Mucosa of descending colon (tissue), 3 donors: ENCODE measurements around the gene MCU. TPM values are rescaled to one million over a fixed set of nuclear protein-coding genes. Genes with fewer than 3 reads are reported as not detected.
"Not testable (repeated sequence)": the region's sequence is repeated elsewhere in the genome, so short reads cannot be mapped to it uniquely, and the experiment has no call there.

Experiments used
- ATAC-seq: fragments of 200-7000 bp; cut with Tn5 transposase; one replicate; pipeline ENCODE4 v1.9.1; 2020; ENCODE audit warnings: mild to moderate bottlenecking, moderate library complexity
- DNase-seq, 3 donors: peaks; one replicate each; pipeline ENCODE4 v3.0.0-alpha.2; 2020
- H3K36me3 ChIP-seq: fragments of 200-600 bp; one replicate; pipeline ENCODE4 v1.8.0; 2021; ENCODE audit warnings: low read depth, mild to moderate bottlenecking
- H3K4me1 ChIP-seq: fragments of 200-600 bp; one replicate; pipeline ENCODE4 v1.8.0; 2021; ENCODE audit warnings: low read depth, mild to moderate bottlenecking
- H3K4me3 ChIP-seq: fragments of 200-600 bp; one replicate; pipeline ENCODE4 v1.8.0; 2021; ENCODE audit warnings: mild to moderate bottlenecking
- H3K9me3 ChIP-seq: fragments of 200-600 bp; one replicate; pipeline ENCODE4 v1.8.0; 2021; ENCODE audit warnings: mild to moderate bottlenecking
- intact Hi-C, 2 donors: fragments of 100-400 bp; cut with DNase I in 1 of 2; cut with micrococcal nuclease in 1 of 2; formaldehyde crosslinking; loops; one replicate each; pipeline versions ENCODE4 v1.11.0 to v1.11.1; 2022; cut with DNase I, micrococcal nuclease
- long read RNA-seq, 2 donors: library from polyadenylated mRNA; unstranded; transcript quantifications; one replicate each; pipeline ENCODE4 v2.0.0, GENCODE V29; 2019 to 2021
- total RNA-seq, 3 donors: library from RNA; stranded (reverse); fragmentation: NEBNext Ultra II Directional in 2 of 3; extraction: Animal tissue kit (Norgen Biotek cat#: 25700) in 2 of 3; gene quantifications; one replicate each; pipeline versions ENCODE4 v1.2.1 to v1.2.4, GENCODE V29; 2021 to 2023
- TF ChIP-seq, protein P1 (sequence below): fragments of 200-600 bp; IDR thresholded peaks from one replicate; pipeline ENCODE4 v1.8.0; 2022; ENCODE audit warnings: antibody characterized with exemption, mild to moderate bottlenecking
- donor health status: DM: no; HTN: no; CAD: no; lungs with moderate emphysema.
- donor health status: DM: no; HTN: no; CAD: no.
- donor health status: DM: no; HTN: yes; CAD: no.

MCU gene, protein sequence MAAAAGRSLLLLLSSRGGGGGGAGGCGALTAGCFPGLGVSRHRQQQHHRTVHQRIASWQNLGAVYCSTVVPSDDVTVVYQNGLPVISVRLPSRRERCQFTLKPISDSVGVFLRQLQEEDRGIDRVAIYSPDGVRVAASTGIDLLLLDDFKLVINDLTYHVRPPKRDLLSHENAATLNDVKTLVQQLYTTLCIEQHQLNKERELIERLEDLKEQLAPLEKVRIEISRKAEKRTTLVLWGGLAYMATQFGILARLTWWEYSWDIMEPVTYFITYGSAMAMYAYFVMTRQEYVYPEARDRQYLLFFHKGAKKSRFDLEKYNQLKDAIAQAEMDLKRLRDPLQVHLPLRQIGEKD
- 10 to 100 TPM; 44.8 to 98.6 (median 89.0) TPM for total RNA-seq
- long read RNA-seq, donor 1, transcript MCU-202 (8 exons, 2,949 nt): major isoform, 33 of 46 reads
- long read RNA-seq, donor 1, partial matches to known transcripts: 3 of 46 reads
- long read RNA-seq, donor 1, other reads (novel, unspliced or antisense): 10 of 46 reads
- long read RNA-seq, donor 2, transcript MCU-202 (8 exons, 2,949 nt): major isoform, 9 of 22 reads
- long read RNA-seq, donor 2, partial matches to known transcripts: 5 of 22 reads
- long read RNA-seq, donor 2, other reads (novel, unspliced or antisense): 8 of 22 reads

DNA sequence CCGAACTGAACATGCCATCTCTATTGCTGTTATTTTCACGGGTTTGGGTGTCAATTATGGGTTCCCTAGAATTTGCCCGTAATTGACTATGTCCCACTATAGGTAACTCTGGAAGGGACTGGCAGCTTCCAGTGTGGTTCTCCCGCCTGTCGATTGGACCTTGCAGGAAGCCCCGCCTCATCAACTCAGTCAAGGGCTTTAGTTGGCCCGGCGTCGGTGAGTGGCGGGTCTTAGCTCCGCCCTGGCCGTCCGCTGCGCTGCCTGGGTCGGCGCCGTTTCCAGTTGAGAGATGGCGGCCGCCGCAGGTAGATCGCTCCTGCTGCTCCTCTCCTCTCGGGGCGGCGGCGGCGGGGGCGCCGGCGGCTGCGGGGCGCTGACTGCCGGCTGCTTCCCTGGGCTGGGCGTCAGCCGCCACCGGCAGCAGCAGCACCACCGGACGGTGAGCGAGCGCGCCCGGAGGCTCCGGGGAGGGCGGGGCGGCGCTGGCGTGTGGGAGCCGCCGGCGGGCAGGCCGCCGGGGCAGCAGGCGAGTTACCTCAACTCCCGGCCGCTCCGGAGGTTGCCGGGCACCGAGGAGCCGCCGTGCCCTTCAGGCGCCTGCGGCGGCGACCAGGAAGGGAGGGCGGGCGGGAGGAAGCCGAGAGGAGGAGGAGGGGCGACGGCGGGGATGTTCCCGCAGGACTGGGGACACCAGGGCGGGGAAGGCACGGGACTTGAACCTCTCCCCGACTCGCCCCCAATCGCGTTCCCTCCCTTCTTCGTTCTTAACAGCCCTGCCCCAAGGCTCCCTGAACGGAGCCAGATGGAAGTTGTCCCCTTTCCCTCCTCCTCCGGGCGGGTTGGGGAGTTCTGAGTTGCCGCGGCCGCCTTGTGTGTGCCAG lies at the start of gene MCU:
Gene MCU (plus strand): TSS at position 281 of the 881 bp plus-strand sequence. CDS start 9 bp downstream, at position 290.
- ATAC-seq (peak; percentile 91), DNase-seq (peak; percentile 96 to 98 (median 96))
- Histone ChIP-seq H3K36me3 (no peaks in the 10 kb centered on the region), H3K9me3 (no peaks in the 10 kb centered on the region), H3K4me3 (peak within 1 kb of the TSS; percentile 74), H3K4me1 (peaks cover 25% of the 10 kb centered on the region)
- TF ChIP-seq, protein P1, sequence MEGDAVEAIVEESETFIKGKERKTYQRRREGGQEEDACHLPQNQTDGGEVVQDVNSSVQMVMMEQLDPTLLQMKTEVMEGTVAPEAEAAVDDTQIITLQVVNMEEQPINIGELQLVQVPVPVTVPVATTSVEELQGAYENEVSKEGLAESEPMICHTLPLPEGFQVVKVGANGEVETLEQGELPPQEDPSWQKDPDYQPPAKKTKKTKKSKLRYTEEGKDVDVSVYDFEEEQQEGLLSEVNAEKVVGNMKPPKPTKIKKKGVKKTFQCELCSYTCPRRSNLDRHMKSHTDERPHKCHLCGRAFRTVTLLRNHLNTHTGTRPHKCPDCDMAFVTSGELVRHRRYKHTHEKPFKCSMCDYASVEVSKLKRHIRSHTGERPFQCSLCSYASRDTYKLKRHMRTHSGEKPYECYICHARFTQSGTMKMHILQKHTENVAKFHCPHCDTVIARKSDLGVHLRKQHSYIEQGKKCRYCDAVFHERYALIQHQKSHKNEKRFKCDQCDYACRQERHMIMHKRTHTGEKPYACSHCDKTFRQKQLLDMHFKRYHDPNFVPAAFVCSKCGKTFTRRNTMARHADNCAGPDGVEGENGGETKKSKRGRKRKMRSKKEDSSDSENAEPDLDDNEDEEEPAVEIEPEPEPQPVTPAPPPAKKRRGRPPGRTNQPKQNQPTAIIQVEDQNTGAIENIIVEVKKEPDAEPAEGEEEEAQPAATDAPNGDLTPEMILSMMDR: no peak
- intact Hi-C loops: loop anchor here (10.0 kb wide), 1 partner anchor 143 kb away; no protein-coding TSS in a partner anchor

DNA sequence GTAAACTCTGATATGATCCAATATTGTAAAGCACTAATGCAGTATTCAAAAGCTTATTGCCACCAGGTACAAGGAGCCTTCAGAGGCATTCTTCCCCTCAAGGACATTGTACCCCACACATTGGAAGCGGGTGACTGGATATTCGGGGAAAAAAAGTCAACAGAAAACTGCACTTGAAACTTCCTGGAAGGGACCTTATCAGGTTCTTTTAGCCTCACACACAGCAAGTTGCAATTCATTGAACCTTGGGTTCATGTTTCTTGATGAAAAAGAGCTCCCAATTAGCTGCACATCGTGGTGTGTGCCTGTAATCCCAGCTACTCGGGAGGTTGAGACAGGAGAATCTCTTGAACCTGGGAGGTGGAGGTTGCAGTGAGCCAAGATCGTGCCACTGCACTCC lies 49.6 kb upstream of the MCU start:
- no peaks in the 10 kb centered on the region for H3K36me3 ChIP-seq
- ATAC-seq: no peak
- H3K4me3 ChIP-seq: no peak overlapping the region
- no peaks in the 10 kb centered on the region for H3K4me1 ChIP-seq
- intact Hi-C loops: no loop called here
- TF ChIP-seq, protein P1: no peak
- H3K9me3 ChIP-seq: no peaks in the 10 kb centered on the region
- DNase-seq: no peak

DNA sequence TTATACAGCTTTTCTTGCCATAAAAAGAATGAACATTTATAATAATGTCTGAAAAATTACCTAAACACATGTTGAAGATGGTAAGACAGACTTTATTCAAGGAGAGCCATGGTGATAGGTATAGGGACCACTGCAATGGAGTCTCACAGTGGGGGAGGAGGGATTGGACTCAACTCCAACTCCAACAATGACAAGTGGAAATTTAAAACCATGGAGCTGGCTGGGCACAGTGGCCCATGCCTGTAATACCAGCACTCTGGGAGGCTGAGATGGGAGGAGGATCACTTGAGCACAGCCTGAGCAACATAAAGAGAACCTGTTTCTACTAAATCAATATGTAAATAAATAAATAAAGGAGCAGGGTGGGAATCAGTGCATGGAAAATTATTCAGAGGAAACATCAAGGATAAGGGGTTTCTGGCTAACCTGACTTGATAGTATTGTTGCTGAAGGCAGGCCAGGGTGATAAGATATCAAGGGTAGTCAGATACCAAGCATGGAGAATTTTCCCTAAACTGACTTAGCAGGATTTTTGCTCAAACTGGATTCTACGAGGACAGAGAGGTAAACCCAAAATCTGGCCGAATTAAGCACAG lies 46.6 kb upstream of the MCU start:
- TF ChIP-seq, protein P1: no peak
- Histone ChIP-seq H3K9me3 (no peaks in the 10 kb centered on the region), H3K4me1 (no peaks in the 10 kb centered on the region), H3K4me3 (no peak overlapping the region), H3K36me3 (no peaks in the 10 kb centered on the region)
- intact Hi-C loops: no loop called here
- no peak for ATAC-seq
- no peak for DNase-seq

DNA sequence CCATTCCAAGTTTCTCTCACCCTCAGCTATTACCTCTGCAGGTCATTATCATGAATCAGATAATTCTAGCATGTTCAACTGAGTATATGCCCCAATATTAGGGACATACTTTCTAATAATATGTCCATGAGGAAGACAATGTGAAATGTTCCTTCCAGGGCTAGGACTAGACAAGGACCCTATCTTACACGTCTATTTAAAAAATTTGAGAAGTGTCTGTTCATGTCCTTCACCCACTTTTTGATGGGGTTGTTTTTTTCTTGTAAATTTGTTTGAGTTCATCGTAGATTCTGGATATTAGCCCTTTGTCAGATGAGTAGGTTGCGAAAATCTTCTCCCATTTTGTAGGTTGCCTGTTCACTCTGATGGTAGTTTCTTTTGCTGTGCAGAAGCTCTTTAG lies 45.0 kb upstream of the MCU start:
- ATAC-seq, H3K36me3 ChIP-seq, H3K9me3 ChIP-seq, H3K4me3 ChIP-seq, DNase-seq, H3K4me1 ChIP-seq, intact Hi-C loops: not testable (repeated sequence)

DNA sequence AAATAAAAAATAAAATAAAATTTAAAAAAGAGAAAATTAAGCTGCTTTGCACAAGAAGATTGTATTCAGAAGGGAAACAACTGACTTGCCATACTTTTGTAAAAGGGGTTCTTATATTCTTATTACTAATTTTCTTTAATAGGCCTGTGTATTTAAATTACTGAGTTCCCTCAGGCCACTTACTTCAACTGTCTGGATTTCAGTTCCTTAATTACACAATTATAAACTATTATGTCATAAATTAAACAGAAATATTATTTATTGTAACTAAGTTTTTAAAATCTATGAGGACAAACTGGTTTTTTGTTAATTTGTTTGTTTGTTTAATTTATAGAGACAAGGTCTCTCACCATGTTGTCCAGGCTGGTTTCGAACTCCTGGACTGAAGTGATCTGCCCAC lies 43.6 kb upstream of the MCU start:
- ATAC-seq: no peak
- intact Hi-C loops: no loop called here
- H3K4me3 ChIP-seq: no peak overlapping the region

More for the DNA sequence above, 43.6 kb upstream of the MCU start:
- DNase-seq: no peak
- H3K36me3 ChIP-seq: no peaks in the 10 kb centered on the region
- H3K9me3 ChIP-seq: no peaks in the 10 kb centered on the region
- H3K4me1 ChIP-seq: no peaks in the 10 kb centered on the region
- TF ChIP-seq, protein P1: no peak
